Measurements from ENCODE around the gene CSTF1.

- TF ChIP-seq CTCF (conservative IDR thresholded peaks at IDR 0.05) (no peak), ZFX (IDR thresholded peaks at IDR 0.05) (no peak)
Observed at GRCh38 chr20:56428410-56428809, 36.0 kb downstream of the CSTF1 start.

All from C4-2B (cell line).